ENCODE results near the gene LMO1. TPM values are rescaled to one million over a fixed set of nuclear protein-coding genes. Genes with fewer than 3 reads are reported as not detected.

LMO1 gene
- total RNA-seq, 1 donor from 2014 or later = 0.43 TPM

GRCh38 chr11:8265681-8266241 lies 2.1 kb upstream of the LMO1 start:
- Mint-ChIP-seq H3K27ac (no peak overlapping the region), H3K4me1 (ENCODE audit: low read depth) (peaks cover 2% of the 10 kb centered on the region), H3K36me3 (ENCODE audit: insufficient read depth) (no peaks in the 10 kb centered on the region), H3K27me3 (peaks cover 87% of the 10 kb centered on the region), H3K4me3 (ENCODE audit: low read depth) (no peak overlapping the region), H3K9me3 (ENCODE audit: low read depth) (no peaks in the 10 kb centered on the region)
- no peak for DNase-seq (ENCODE audit: low spot score, unreplicated experiment)
- peak; percentile 54 for TF ChIP-seq CTCF (IDR thresholded peaks at IDR 0.05; ENCODE audit: unreplicated experiment)

DNA sequence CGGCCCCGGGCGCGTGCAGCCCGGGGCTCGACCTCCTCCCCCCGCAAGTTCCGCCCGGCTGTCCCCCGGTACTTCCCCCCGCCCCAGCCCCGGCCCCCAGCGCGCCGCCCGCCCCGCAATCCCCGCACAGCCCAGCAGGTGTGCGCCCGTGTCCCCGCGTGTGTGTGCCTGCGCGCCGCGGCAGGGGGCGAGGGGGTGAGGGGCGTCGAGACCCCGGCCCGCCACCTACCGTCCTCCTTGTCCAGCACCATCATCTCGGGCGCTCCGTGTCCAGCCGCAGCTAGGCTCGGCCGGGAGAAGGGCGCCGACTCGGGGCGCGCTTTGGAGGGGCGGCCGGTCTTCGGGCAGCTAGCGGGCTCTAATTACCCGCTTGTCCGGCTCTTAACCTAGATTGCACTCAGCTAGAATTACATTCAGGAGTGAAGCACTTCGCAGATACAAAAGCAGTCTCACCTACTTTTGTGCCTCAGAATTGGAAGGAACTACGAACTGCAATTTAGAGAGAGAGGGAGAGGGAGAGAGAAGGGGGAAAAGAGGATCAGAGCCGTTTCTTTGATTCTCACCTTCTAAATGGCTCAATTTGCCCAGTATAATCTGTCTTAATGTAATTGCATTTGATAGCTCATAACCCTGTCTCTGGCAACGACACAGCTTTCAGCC lies 439 bp downstream of the LMO1 start:
- peaks cover 86% of the 10 kb centered on the region for H3K27me3 Mint-ChIP-seq
- H3K4me1 Mint-ChIP-seq (ENCODE audit: low read depth) = peaks cover 2% of the 10 kb centered on the region
- DNase-seq (ENCODE audit: low spot score, unreplicated experiment) = peak; percentile 24
- peak overlapping the region; percentile 83 for H3K27ac Mint-ChIP-seq
- H3K4me3 Mint-ChIP-seq (ENCODE audit: low read depth) = peak overlapping the region; percentile 64
- H3K36me3 Mint-ChIP-seq (ENCODE audit: insufficient read depth) = no peaks in the 10 kb centered on the region
- no peaks in the 10 kb centered on the region for H3K9me3 Mint-ChIP-seq (ENCODE audit: low read depth)
- peak; percentile 46 for TF ChIP-seq CTCF (IDR thresholded peaks at IDR 0.05; ENCODE audit: unreplicated experiment)

DNA sequence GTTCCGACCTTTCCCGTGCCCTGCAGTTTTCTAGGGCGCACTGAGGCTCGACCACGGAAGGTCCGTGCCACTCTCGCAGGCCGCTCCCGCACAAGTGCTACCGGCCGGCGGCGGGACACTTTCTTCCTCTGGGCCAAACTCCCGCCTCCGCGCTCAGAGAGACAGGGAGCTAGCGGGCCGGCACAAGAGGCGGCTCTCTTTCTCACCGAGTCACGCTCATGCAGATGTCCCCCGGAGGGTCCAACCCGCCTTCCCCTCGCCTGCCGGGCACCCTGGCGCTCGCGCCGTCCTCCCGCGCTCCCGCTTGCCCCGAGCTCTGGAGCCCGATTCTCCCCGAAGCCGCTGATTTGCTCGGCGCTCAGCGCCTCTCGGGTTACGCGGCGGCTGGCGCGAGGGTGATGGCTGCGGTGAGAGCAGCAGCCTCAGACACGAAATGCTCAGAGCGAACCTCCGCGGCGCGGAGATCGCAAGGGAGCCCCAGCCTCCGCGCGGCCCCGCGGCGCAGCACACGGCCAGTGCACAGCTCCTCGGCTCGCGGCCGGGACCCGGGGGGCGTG lies 1.0 kb downstream of the LMO1 start:
- Mint-ChIP-seq H3K9me3 (ENCODE audit: low read depth) (no peaks in the 10 kb centered on the region), H3K4me3 (ENCODE audit: low read depth) (peak overlapping the region; percentile 67), H3K4me1 (ENCODE audit: low read depth) (peaks cover 2% of the 10 kb centered on the region), H3K36me3 (ENCODE audit: insufficient read depth) (no peaks in the 10 kb centered on the region), H3K27ac (no peak overlapping the region), H3K27me3 (peaks cover 90% of the 10 kb centered on the region)
- no peak for TF ChIP-seq CTCF (IDR thresholded peaks at IDR 0.05; ENCODE audit: unreplicated experiment)
- peak; percentile 37 for DNase-seq (ENCODE audit: low spot score, unreplicated experiment)

DNA sequence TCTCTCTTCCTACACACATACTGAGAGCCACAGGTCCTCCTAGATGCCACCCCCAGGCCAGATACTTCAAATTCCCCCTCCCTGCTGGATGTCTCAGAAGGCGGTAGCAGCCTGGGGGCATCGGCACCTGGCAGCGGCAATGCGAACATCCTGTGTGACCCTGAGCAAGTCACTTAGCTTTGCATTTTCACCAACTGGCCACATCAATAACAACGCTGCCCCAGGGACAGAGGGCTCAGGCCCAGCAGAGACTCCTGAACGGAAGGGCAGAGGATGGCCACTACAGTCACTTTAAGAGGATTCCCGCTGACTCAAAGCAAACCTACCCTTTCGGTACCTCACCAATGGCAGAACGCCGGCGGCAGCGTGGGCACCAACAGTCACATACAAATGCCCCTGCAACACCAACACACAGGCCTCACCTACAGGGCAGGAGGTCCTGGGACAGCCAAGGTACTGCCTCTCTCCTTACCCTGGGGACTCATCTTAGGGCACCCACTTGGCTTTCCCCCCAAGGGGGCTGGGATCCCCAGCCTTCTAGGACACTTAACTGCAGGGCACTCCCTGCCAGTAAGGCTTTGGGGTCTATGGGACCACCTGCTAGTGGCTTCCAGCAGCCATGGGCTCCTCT lies 1.6 kb downstream of the LMO1 start:
- Mint-ChIP-seq H3K4me3 (ENCODE audit: low read depth) (peak overlapping the region; percentile 67), H3K36me3 (ENCODE audit: insufficient read depth) (no peaks in the 10 kb centered on the region), H3K9me3 (ENCODE audit: low read depth) (no peaks in the 10 kb centered on the region)

More for the DNA sequence above, 1.6 kb downstream of the LMO1 start:
- H3K4me1 Mint-ChIP-seq (ENCODE audit: low read depth) = peaks cover 2% of the 10 kb centered on the region
- no peak for TF ChIP-seq CTCF (IDR thresholded peaks at IDR 0.05; ENCODE audit: unreplicated experiment)
- no peak for DNase-seq (ENCODE audit: low spot score, unreplicated experiment)
- peaks cover 86% of the 10 kb centered on the region for H3K27me3 Mint-ChIP-seq
- no peak overlapping the region for H3K27ac Mint-ChIP-seq

Measured in progenitor cell of endocrine pancreas (in vitro differentiated cells).